Pancreas (tissue), 10 donors: ENCODE measurements around the gene STAG1. TPM values are rescaled to one million over a fixed set of nuclear protein-coding genes. Genes with fewer than 3 reads are reported as not detected.

ENCODE experiments used
- ATAC-seq, 4 donors: fragments of 200-7000 bp; cut with Tn5 transposase; one replicate each; pipeline versions ENCODE4 v1.8.0 to v1.9.1; 2020; ENCODE audit warnings: mild to moderate bottlenecking in 4 of 4, moderate library complexity in 4 of 4
- DNase-seq, 6 donors: peaks; one replicate each; pipeline ENCODE4 v3.0.0-alpha.2; 2020
- FAIRE-seq: peaks from 2 replicates; lab custom pipeline; 2012; peaks lifted over from hg19 to GRCh38; lab: Jason Lieb, UNC
- H3K27ac ChIP-seq, 4 donors: fragments of 200-600 bp; sonication (generic); 1 replicate in 3 of 4; 2 replicates in 1 of 4; pipeline versions ENCODE4 v1.5.0 to v1.8.0; 2020
- H3K27me3 ChIP-seq, 4 donors: fragments of 200-600 bp; one replicate each; pipeline ENCODE4 v1.8.0; 2021
- H3K36me3 ChIP-seq, 3 donors: fragments of 200-600 bp; sonication (generic) in 1 of 3; one replicate each; pipeline versions ENCODE4 v1.5.0 to v1.8.0; 2020 to 2021
- H3K4me1 ChIP-seq, 3 donors: fragments of 200-600 bp; one replicate each; pipeline ENCODE4 v1.8.0; 2021
- H3K4me3 ChIP-seq, 4 donors: fragments of 200-600 bp; sonication (generic) in 2 of 4; one replicate each; pipeline versions ENCODE4 v1.5.0 to v1.8.0; 2020 to 2021
- H3K9me3 ChIP-seq, 4 donors: fragments of 200-600 bp; one replicate each; pipeline ENCODE4 v1.8.0; 2021
- CTCF ChIP-seq, 4 donors: fragments of 200-600 bp; sonication (generic) in 3 of 4; IDR thresholded peaks; one replicate each; pipeline versions ENCODE4 v1.5.0 to v1.8.0; 2021; ENCODE audit warnings: antibody characterized with exemption in 4 of 4
- WGBS, 2 donors: extraction: QIAGEN DNeasy Blood & Tissue Kit; methylation state at CpG; one replicate each; pipeline ENCODE4 v1.1.7; 2013; 5-methylcytosine and 5-hydroxymethylcytosine counted together
- intact Hi-C, 3 donors: fragments of 100-400 bp; cut with DNase I; formaldehyde crosslinking; loops; one replicate each; pipeline versions ENCODE4 v1.11.1 to v1.14.2; 2022
- polyA plus RNA-seq, 2 donors: library from polyadenylated mRNA; stranded (reverse); fragments of 200-250 nt; gene quantifications; one replicate each; pipeline ENCODE4 v1.2.3, GENCODE V29; 2013
- total RNA-seq, 6 donors: library from RNA; stranded (reverse); fragmentation: NEBNext Ultra II Directional in 4 of 6; extraction: Animal tissue kit (Norgen Biotek cat#: 25700) in 4 of 6; gene quantifications; one replicate each; pipeline versions ENCODE4 v1.2.1 to v1.2.4, GENCODE V29; 2021 to 2023
- donor health status: healthy with polysubstance abuse.
- donor health status: DM: no; HTN: no; CAD: no; lungs with moderate emphysema.
- donor health status: DM: no; HTN: no; CAD: no.
- donor health status: control.
- donor health status: control.
- donor health status: Bipolar disorder and iron deficiency.
- donor health status: DM: yes; HTN: yes; CAD: no.
- donor health status: DM: no; HTN: no; CAD: no.
- donor health status: DM: no; HTN: no; CAD: no.
- donor health status: DM: yes; HTN: yes; CAD: no.

The STAG1 gene
- total and polyA plus RNA-seq, 8 donors, result 6.8 to 24.1 (median 18.6) TPM

DNA sequence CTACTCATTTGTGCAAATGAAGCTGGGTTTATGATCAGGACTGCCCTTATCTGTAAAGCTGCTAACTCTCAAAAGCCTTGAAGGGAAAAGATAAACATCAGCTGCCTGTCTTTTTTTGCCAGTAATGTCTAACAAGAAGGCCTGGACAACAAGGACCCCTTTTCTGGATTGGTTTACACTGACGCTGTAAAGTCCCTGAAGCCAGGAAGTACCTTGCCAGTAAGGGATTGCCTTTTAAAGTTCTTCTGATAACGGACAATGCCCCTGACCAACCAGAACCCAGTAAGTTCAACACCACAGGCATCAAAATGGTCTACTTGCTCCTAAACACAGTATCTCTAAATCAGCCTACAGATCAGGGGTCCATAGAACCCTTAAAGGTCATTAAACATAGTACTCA is 324.0 kb downstream of the STAG1 start:
- no peaks in the 10 kb centered on the region for H3K36me3 ChIP-seq
- intact Hi-C loops, result no loop called here
- no peaks in the 10 kb centered on the region for H3K27me3 ChIP-seq
- 96% methylated on average over 2 of the region's 2 CpGs for WGBS, 2 donors
- H3K4me1 ChIP-seq, result no peaks in the 10 kb centered on the region
- H3K9me3 ChIP-seq, result no peaks in the 10 kb centered on the region
- no peak overlapping the region for H3K4me3 ChIP-seq
- DNase-seq (no peak), FAIRE-seq (no peak), ATAC-seq (no peak)
- TF ChIP-seq CTCF (IDR thresholded peaks at IDR 0.05), result no peak
- no peak overlapping the region for H3K27ac ChIP-seq

DNA sequence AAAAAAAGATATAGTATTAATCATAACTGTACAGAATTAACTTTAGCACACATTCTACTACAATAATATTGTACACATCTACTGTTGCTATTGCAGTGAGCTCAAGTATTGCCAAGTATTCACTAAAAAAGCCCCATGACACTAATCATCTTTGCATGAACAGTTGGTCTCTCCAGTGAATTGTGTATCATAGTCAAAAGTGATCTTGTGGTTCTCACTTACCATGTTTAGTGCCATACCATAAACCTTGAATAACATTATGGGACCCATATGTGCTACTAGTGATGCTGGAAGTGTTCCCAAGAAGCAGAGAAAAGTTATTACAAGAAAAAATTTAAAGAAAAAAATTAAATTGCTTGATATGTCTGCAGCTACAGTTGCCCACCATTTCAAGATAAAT is 324.9 kb downstream of the STAG1 start:
- H3K27me3 ChIP-seq, result no peaks in the 10 kb centered on the region
- FAIRE-seq, result no peak
- no peaks in the 10 kb centered on the region for H3K36me3 ChIP-seq
- no peak for DNase-seq
- no peaks in the 10 kb centered on the region for H3K4me1 ChIP-seq
- H3K27ac ChIP-seq, result no peak overlapping the region
- H3K4me3 ChIP-seq, result no peak overlapping the region
- no peak for TF ChIP-seq CTCF (IDR thresholded peaks at IDR 0.05)
- ATAC-seq, result no peak
- H3K9me3 ChIP-seq, result no peaks in the 10 kb centered on the region
- intact Hi-C loops, result no loop called here

GRCh38 chr3:136414476-136414875 is 337.7 kb downstream of the STAG1 start:
- TF ChIP-seq CTCF (IDR thresholded peaks at IDR 0.05), result no peak
- H3K4me3 ChIP-seq, result no peak overlapping the region
- H3K27ac ChIP-seq, result no peak overlapping the region
- ATAC-seq, result no peak
- no peaks in the 10 kb centered on the region for H3K4me1 ChIP-seq
- H3K36me3 ChIP-seq, result no peaks in the 10 kb centered on the region
- H3K27me3 ChIP-seq, result no peaks in the 10 kb centered on the region
- no peak for DNase-seq
- no peak for FAIRE-seq
- H3K9me3 ChIP-seq, result no peaks in the 10 kb centered on the region
- intact Hi-C loops, result no loop called here

GRCh38 chr3:136412307-136412706 is 339.9 kb downstream of the STAG1 start:
- ATAC-seq, result no peak
- intact Hi-C loops, result no loop called here
- Histone ChIP-seq H3K9me3 (no peaks in the 10 kb centered on the region), H3K27me3 (no peaks in the 10 kb centered on the region), H3K4me1 (no peaks in the 10 kb centered on the region), H3K4me3 (no peak overlapping the region), H3K36me3 (no peaks in the 10 kb centered on the region), H3K27ac (no peak overlapping the region)
- no peak for TF ChIP-seq CTCF (IDR thresholded peaks at IDR 0.05)
- 86% methylated on average over 4 of the region's 4 CpGs for WGBS, 2 donors
- DNase-seq, result no peak
- FAIRE-seq, result no peak

DNA sequence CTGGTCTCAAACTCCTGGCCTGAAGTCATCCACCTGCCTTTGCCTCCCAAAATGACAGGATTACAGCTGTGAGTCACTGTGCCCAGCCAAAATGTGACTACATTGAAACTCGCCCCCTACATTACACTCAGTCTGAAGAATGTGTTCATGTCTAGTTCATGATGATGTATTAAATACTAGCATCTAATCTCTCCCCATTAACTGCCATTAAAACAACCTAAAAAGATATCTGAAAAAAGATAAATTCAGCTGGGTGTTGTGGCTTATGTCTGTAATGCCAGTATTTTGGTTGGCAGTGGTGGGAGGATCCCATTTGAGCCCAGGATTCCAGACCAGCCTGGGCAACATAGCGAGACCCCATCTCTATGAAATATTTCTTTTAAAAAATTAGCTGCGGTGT is 342.6 kb downstream of the STAG1 start:
- no peak for ATAC-seq

More for the DNA sequence above, 342.6 kb downstream of the STAG1 start:
- WGBS, 2 donors, result 96 to 98% methylated on average over 3 of the region's 3 CpGs
- no peaks in the 10 kb centered on the region for H3K9me3 ChIP-seq
- TF ChIP-seq CTCF (IDR thresholded peaks at IDR 0.05), result no peak
- H3K4me3 ChIP-seq, result no peak overlapping the region
- intact Hi-C loops, result no loop called here
- no peaks in the 10 kb centered on the region for H3K27me3 ChIP-seq
- DNase-seq (no peak), FAIRE-seq (no peak)
- no peaks in the 10 kb centered on the region for H3K36me3 ChIP-seq
- H3K4me1 ChIP-seq, result no peaks in the 10 kb centered on the region
- H3K27ac ChIP-seq, result no peak overlapping the region
